KBM-7 (cell line): ENCODE results near the gene SPATA9.
"Not testable (repeated sequence)": the region's sequence is repeated elsewhere in the genome, so short reads cannot be mapped to it uniquely, and the experiment has no call there.

Source experiments
- DNase-seq: peaks from one replicate; pipeline ENCODE4 v3.0.0-alpha.2; 2015
- in situ Hi-C: fragments of 300-500 bp; cut with MboI; formaldehyde crosslinking; loops from 2 replicates; pipeline ENCODE4 v1.14.3; 2020; ENCODE audit warnings: low sequenced_read_pairs, low pct_unique_long_range_greater_than_20kb, mixed read lengths

SPATA9 gene

GRCh38 chr5:95718738-95719137, 35.9 kb upstream of the SPATA9 start:
- no peak for DNase-seq
- in situ Hi-C loops: no loop called here

- peak; percentile 96 for DNase-seq
- in situ Hi-C loops: no loop called here
Observed at GRCh38 chr5:95718203-95718602, 35.4 kb upstream of the SPATA9 start.

DNA sequence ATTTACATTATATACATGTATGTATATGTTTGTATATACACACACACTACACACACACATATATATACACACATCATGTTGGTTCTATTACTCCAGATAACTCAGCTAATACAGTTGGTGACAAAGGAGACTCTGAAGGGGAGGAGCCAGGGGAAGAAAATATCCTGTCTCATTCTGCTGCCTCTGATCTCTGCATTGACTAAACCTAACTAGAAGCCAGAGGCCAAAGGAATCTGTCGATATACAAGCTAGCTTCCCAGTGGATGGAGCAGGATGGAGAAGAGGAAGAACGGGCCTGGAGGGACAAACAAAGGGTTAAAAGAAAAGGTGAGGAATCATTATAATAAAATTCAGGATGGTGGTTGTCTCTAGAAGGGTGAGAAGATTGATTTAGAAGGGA, 34.6 kb upstream of the SPATA9 start:
- no peak for DNase-seq
- in situ Hi-C loops: no loop called here

GRCh38 chr5:95715799-95716461, 33.1 kb upstream of the SPATA9 start:
- in situ Hi-C loops: no loop called here
- no peak for DNase-seq

GRCh38 chr5:95713960-95714710, 31.3 kb upstream of the SPATA9 start:
- in situ Hi-C loops: no loop called here
- DNase-seq: no peak

DNA sequence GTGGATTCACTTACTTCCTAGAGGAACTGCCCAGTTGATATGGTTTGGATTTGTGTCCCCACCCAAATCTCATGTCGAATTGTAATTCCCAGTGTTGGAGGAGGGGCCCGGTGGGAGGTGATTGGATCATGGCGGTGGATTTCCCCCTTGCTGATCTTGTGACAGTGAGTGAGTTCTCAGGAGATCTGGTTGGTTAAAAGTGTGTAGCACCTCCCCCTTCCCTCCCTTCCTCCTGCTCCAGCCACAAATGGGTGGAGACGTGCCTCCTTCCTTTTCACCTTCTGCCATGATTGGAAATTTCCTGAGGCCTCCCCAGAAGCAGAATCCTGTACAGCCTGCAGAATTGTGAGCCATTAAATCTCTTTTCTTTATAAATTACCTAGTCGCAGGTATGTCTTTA, 30.5 kb upstream of the SPATA9 start:
- in situ Hi-C loops: not testable (repeated sequence)

DNA sequence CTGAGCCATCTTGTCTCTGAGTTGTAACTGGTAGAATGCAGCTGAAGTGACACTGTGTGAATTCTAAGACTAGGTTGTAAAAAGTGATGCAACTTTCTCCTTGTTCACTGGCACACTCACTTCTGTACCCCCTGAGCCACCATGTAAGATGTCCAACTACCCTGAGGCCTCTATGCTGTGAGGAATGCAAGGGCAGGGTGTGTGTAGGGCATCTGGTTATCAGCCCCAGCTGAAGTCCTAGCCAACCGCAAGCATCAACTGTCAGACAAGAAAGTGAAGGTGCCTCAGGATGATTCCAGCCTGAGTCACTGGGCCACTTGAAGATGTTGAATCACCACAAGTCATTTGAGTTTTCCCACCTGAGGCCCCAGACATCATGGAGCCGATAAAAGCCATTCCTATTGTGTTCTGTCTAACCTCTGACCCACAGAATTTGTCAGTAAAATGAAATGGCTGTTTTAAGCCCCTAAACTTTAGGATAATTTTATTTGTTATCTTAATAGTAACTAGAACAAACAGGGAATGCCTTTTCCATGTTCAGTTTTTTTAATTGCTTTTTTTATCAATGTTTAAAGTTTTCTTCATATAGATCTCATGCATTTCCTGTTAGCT, 29.7 kb upstream of the SPATA9 start:
- DNase-seq: no peak
- in situ Hi-C loops: no loop called here

More for the DNA sequence above, 30.5 kb upstream of the SPATA9 start:
- not testable (repeated sequence) for DNase-seq

DNA sequence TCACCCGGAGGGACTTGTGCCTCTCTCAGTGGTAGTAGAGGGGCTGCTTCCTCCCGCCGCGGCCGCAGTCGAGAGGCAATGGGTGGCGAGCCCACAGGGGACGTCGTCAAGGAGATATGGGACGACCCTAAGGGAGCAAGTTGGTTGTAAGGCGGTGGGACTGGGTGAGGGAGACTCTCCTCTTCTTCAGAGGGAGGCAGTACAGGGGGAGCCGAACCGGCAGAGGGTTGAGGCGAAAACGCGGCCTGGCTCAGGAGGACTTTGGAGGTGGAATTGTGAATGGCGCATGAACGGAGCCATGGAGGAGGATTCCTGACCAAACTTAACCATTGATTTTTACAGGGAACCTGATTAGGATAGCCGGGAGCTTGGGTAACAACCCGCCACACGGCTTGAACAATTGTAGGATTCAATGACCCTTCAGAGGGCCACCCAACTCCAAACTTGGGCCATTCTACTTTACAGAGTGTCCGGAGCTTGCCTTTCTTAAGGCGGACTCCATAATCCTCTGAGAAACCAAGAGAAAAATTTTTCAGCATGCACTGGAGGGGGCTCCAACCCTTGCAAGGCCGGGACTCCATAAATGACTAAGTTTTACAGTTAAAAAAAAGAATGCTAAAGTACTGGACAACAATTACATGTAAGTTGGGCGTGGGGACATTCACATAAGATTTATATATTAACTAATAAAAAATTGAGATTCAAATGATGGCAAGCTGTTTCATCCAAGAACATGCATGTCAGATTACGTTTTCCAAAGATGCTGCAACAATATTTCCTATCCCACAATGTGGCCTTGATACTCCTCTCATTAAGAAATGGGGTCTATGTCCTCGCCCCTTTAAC, 28.9 kb upstream of the SPATA9 start:
- in situ Hi-C loops: no loop called here
- DNase-seq: no peak

DNA sequence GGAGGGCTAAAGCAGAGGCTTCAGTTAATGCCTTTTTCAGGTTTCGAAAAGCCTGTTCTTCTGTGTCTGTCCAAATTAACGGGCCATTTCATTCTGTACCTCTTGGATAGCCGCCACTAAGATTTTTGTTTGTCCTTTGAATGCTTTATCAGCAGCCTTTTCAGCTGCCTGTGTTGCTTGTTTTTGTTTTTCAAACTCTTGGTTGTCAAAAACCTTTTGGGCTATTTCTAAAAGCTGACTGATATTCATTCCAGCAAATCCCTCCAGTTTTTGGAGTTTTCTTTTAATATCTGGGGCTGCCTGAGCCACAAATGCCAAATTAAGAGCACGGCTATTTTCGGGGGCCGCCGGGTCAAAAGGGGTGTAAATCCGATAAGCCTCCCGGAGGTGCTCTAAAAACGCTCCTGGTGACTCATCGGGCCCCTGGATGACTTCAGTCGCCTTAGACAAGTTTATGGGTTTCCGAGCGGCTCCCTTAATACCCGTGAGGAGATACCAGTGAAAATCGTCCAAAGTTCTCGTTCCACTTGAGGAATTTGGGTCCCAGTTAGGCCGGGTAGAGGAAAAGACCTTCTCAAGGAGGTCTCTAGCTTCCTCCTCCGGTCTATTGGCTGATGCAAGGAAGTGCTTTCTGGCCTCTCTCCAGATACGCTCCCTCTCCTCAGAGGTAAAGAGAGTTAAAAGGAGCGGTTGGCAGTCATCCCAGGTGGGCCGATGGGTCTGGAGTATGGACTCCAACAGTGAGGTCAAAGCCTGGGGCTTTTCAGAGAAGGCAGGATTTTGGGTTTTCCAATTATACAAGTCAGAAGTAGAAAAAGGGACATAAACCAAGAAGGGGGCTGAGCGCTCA, 28.1 kb upstream of the SPATA9 start:
- DNase-seq, in situ Hi-C loops: not testable (repeated sequence)

GRCh38 chr5:95709967-95710650, 27.3 kb upstream of the SPATA9 start:
- in situ Hi-C loops: no loop called here
- no peak for DNase-seq

GRCh38 chr5:95708876-95709275, 26.1 kb upstream of the SPATA9 start:
- in situ Hi-C loops: no loop called here
- no peak for DNase-seq

DNA sequence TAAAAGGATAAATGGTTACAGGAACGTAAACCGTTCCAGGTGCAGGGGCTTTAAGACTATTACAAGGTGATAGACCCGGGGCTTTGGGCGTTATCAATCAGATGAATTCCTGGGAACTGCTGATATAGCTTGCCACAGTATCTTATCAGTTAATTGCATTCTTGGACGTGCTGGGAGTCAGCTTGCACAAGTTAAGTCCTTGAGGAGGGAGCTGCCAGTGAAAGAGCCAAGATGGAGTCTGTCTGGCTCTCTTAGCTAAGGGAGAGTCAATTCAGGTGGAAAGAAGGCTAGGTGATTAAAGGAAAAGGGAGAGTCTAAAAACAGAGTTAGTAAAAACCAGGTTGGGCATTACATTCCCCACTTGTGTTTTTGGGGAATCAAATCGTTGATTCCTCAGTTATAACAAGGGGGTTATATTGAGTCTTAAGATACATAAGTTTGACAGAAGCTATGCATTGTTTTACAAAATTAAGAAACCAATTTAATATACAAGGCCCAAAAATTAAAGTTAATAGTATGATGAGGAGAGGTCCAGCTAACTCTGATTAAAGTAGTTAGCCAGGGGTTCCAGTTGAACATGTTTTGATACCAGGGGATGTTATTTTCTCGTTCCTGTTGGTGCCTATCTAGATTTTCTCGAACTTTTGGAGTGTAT, 24.9 kb upstream of the SPATA9 start:
- in situ Hi-C loops, DNase-seq: not testable (repeated sequence)

- in situ Hi-C loops: no loop called here
- DNase-seq: no peak
Observed at GRCh38 chr5:95707055-95707454, 24.3 kb upstream of the SPATA9 start.

- DNase-seq: not testable (repeated sequence)
Observed at GRCh38 chr5:95706196-95706595, 23.4 kb upstream of the SPATA9 start.

GRCh38 chr5:95704150-95704549, 21.4 kb upstream of the SPATA9 start:
- no peak for DNase-seq
- in situ Hi-C loops: no loop called here

More at GRCh38 chr5:95706196-95706595, 23.4 kb upstream of the SPATA9 start:
- in situ Hi-C loops: not testable (repeated sequence)

DNA sequence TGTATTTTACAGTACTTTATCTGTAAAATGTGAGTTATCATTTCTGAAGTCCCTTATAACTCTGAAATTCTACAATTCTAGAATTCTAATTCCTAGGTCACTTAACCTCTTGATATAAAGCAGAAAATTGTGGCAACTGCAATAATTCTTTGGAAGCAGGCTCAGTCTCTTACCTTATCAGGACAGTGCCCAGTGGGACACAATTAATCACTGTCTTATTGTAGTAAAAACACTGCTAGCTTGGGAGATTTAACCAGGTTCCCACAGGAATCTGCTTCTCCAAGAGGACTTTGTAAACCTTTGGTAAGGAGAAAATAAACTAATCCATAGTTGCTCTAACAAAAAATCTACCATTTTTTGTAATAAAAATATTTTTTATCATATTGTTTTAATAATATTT, 18.3 kb upstream of the SPATA9 start:
- DNase-seq: no peak
- in situ Hi-C loops: no loop called here

GRCh38 chr5:95699337-95699736, 16.5 kb upstream of the SPATA9 start:
- in situ Hi-C loops: no loop called here
- DNase-seq: no peak
